Ishikawa (cell line): ENCODE data around the gene FAM163A.

Source experiments
- CEBPB ChIP-seq: IDR thresholded peaks from 2 replicates; pipeline ENCODE4 v1.6.1; 2012
- CREB1 ChIP-seq: IDR thresholded peaks from 2 replicates; pipeline ENCODE4 v1.6.1; 2012; ENCODE audit warnings: low read depth
- EGR1 ChIP-seq: IDR thresholded peaks from 2 replicates; pipeline ENCODE4 v1.6.1; 2012
- EP300 ChIP-seq: IDR thresholded peaks from 2 replicates; pipeline ENCODE4 v1.6.1; 2012; ENCODE audit warnings: borderline replicate concordance
- FOXM1 ChIP-seq: IDR thresholded peaks from 2 replicates; pipeline ENCODE4 v1.6.1; 2012; ENCODE audit warnings: low read depth, borderline replicate concordance
- NFIC ChIP-seq: IDR thresholded peaks from 2 replicates; pipeline ENCODE4 v1.6.1; 2012
- RAD21 ChIP-seq: IDR thresholded peaks from 2 replicates; pipeline ENCODE4 v1.6.1; 2012; ENCODE audit warnings: low read depth
- TAF1 ChIP-seq: IDR thresholded peaks from 2 replicates; pipeline ENCODE4 v1.6.1; 2012; ENCODE audit warnings: low read depth, mild to moderate bottlenecking
- TCF12 ChIP-seq: IDR thresholded peaks from 2 replicates; pipeline ENCODE4 v1.6.1; 2012; ENCODE audit warnings: low read depth
- TEAD4 ChIP-seq: IDR thresholded peaks from 2 replicates; pipeline ENCODE4 v1.6.1; 2012
- YY1 ChIP-seq: IDR thresholded peaks from 2 replicates; pipeline ENCODE4 v1.6.1; 2012; ENCODE audit warnings: low read depth
- ZBTB7A ChIP-seq: IDR thresholded peaks from 2 replicates; pipeline ENCODE4 v1.6.1; 2012; ENCODE audit warnings: low read depth
- TF ChIP-seq, protein P1 (sequence below): IDR thresholded peaks from 2 replicates; pipeline ENCODE4 v1.6.1; 2012
- TF ChIP-seq, protein P2 (sequence below): IDR thresholded peaks from 2 replicates; pipeline ENCODE4 v1.6.1; 2012; ENCODE audit warnings: low read depth, mild to moderate bottlenecking
- TF ChIP-seq, protein P3 (sequence below): IDR thresholded peaks from 2 replicates; pipeline ENCODE4 v1.6.1; 2012

The FAM163A gene

DNA sequence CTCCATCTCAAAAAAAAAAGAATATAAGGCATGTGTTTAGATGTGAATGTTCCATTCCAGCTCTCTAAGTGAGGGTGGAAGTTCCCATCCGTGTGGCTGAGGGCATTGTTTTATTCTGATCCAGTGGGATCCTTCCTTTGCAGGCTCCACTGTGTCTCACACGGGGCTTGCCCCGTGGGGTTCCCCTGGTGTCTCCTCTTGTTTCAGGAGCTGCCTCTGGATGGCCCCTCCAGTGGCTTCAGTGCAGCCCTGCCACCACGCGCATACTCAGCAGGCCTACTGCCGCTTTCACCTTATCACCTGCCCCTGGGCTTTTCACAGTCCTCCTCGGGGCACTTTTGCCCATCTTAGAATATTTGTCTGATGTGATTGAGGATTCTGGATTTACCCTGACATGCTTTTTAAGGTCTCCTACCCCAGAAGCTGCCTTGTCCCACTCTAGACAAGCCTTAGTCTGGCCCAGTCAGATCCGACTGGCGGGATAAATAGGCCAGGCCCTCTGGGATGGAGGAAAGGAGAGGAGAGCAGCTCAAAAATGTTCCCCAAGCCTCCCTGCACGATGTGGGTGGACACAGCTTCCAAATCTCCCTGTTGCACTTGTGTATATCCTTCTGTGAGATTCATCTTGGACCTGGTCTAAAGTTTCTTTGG, 55.2 kb downstream of the FAM163A start:
- TF ChIP-seq, protein P1, sequence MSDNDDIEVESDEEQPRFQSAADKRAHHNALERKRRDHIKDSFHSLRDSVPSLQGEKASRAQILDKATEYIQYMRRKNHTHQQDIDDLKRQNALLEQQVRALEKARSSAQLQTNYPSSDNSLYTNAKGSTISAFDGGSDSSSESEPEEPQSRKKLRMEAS, result no peak
- TF ChIP-seq EGR1 (no peak), YY1 (no peak), NFIC (no peak), EP300 (no peak), CEBPB (no peak), ZBTB7A (no peak)
- TF ChIP-seq, protein P2, sequence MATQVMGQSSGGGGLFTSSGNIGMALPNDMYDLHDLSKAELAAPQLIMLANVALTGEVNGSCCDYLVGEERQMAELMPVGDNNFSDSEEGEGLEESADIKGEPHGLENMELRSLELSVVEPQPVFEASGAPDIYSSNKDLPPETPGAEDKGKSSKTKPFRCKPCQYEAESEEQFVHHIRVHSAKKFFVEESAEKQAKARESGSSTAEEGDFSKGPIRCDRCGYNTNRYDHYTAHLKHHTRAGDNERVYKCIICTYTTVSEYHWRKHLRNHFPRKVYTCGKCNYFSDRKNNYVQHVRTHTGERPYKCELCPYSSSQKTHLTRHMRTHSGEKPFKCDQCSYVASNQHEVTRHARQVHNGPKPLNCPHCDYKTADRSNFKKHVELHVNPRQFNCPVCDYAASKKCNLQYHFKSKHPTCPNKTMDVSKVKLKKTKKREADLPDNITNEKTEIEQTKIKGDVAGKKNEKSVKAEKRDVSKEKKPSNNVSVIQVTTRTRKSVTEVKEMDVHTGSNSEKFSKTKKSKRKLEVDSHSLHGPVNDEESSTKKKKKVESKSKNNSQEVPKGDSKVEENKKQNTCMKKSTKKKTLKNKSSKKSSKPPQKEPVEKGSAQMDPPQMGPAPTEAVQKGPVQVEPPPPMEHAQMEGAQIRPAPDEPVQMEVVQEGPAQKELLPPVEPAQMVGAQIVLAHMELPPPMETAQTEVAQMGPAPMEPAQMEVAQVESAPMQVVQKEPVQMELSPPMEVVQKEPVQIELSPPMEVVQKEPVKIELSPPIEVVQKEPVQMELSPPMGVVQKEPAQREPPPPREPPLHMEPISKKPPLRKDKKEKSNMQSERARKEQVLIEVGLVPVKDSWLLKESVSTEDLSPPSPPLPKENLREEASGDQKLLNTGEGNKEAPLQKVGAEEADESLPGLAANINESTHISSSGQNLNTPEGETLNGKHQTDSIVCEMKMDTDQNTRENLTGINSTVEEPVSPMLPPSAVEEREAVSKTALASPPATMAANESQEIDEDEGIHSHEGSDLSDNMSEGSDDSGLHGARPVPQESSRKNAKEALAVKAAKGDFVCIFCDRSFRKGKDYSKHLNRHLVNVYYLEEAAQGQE, result no peak

DNA sequence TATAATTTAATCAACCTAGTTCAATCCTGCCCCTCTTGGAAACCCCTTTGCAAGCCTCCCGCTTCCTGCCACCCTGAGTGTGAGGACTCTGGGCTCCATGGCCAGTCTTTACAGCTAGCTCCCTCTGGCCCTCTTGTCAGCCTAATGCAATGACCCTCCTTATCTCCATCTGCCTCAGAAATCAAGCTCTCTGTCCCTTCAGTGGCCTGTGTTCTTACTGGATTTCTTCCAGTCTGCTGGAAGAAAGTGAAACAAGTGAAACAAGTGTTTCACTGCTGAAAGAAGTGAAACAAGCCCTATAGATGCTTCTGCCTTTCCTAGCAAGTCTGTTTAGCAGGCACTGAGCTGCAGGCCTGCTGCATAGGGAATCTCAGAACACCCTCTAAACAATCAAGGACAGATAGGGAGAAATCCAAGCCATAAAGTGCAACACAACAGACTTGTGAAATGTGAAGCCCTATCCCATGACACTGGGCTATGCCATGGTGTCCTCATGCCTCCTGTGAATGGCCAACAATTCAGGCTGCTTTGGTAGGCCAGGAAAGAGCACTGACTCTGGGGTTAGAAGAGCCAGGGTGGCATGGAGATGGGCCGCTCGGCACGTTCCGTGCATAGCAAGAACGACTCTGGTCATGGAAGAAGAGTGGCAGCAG, 55.9 kb downstream of the FAM163A start:
- TF ChIP-seq, protein P1, result no peak
- no peak for TF ChIP-seq RAD21
- TF ChIP-seq TEAD4, result no peak
- no peak for TF ChIP-seq CREB1
- TF ChIP-seq FOXM1, result no peak
- TF ChIP-seq TCF12, result no peak
- no peak for TF ChIP-seq EGR1
- TF ChIP-seq, protein P2, result no peak
- TF ChIP-seq ZBTB7A, result no peak
- TF ChIP-seq, protein P3, sequence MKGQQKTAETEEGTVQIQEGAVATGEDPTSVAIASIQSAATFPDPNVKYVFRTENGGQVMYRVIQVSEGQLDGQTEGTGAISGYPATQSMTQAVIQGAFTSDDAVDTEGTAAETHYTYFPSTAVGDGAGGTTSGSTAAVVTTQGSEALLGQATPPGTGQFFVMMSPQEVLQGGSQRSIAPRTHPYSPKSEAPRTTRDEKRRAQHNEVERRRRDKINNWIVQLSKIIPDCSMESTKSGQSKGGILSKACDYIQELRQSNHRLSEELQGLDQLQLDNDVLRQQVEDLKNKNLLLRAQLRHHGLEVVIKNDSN, result no peak
- no peak for TF ChIP-seq EP300
- no peak for TF ChIP-seq TAF1
- TF ChIP-seq YY1, result no peak

DNA sequence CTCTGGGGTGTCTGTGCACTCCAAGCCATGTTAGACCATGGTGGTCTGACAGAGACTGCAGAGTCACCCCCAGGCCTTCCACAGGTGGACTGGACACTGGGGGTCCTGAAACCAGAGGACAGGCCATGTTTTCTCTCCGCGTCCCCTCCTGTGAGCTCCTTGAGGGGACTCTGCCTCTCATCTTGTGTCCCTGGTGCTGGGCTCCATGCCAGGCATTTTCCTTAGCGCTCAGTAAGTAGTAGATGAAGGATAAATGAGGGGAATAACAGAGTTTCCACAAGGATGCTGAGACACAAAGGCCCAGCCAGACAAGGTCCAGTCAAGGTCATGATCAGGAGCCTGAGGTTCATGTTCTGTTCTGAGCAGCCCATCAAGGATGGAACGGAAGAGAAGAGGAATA, 57.4 kb downstream of the FAM163A start:
- no peak for TF ChIP-seq CREB1
- TF ChIP-seq, protein P2, result no peak
- TF ChIP-seq, protein P1, result no peak
- no peak for TF ChIP-seq YY1
- TF ChIP-seq TCF12, result no peak
- no peak for TF ChIP-seq EGR1
- TF ChIP-seq, protein P3, result no peak
- TF ChIP-seq FOXM1, result no peak
- no peak for TF ChIP-seq RAD21

DNA sequence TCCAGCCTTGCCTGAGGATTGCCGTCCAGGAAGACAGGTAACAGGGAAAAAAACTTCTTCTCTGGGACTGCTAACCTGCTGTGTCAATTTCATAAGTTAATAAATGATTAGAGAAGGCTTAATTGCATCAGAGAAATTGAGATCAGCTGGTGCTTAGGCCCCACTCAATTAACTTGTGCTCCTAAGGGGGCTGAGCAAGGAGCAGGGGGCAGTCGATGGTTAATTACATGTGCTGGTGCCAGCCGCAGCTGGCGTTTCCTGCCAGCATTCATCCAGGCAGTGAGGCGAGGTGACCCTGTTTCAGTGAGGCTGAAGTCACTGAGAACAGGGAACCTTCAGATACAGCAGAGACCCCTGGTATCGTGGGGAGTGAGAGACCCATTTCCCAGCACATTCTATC, 60.0 kb downstream of the FAM163A start:
- no peak for TF ChIP-seq CREB1
- TF ChIP-seq EP300, result no peak
- TF ChIP-seq TCF12, result no peak
- TF ChIP-seq, protein P1, result no peak
- no peak for TF ChIP-seq TAF1
- TF ChIP-seq, protein P3, result no peak
- TF ChIP-seq ZBTB7A, result no peak
- TF ChIP-seq YY1, result no peak
- TF ChIP-seq RAD21, result no peak
- TF ChIP-seq, protein P2, result no peak
- no peak for TF ChIP-seq NFIC
